Ascending aorta (tissue), 2 donors: ENCODE results near the gene IFNAR2. TPM values are rescaled to one million over a fixed set of nuclear protein-coding genes. Genes with fewer than 3 reads are reported as not detected.

ENCODE experiments used
- DNase-seq, 2 donors: peaks; one replicate each; pipeline ENCODE4 v3.0.0-alpha.2; 2019; ENCODE audit warnings: low spot score in 2 of 2
- H3K27ac ChIP-seq, 2 donors: fragments of 200-600 bp; sonication (generic); one replicate each; pipeline ENCODE4 v1.5.1; 2016 to 2017; ENCODE audit warnings: mild to moderate bottlenecking in 1 of 2
- H3K27me3 ChIP-seq: fragments of 200-600 bp; sonication (generic); one replicate; pipeline ENCODE4 v1.5.1; 2017
- H3K36me3 ChIP-seq, 2 donors: fragments of 200-600 bp; sonication (generic); one replicate each; pipeline ENCODE4 v1.5.1; 2016
- H3K4me1 ChIP-seq, 2 donors: fragments of 200-600 bp; sonication (generic); one replicate each; pipeline ENCODE4 v1.5.1; 2016 to 2017; ENCODE audit warnings: mild to moderate bottlenecking in 1 of 2
- H3K4me3 ChIP-seq, 2 donors: fragments of 200-600 bp; sonication (generic); one replicate each; pipeline ENCODE4 v1.5.1; 2016 to 2017; ENCODE audit warnings: mild to moderate bottlenecking in 1 of 2
- H3K9me3 ChIP-seq, 2 donors: fragments of 200-600 bp; sonication (generic); one replicate each; pipeline ENCODE4 v1.5.1; 2016
- intact Hi-C: fragments of 100-400 bp; cut with DNase I; formaldehyde crosslinking; loops from one replicate; pipeline ENCODE4 v1.15.1; 2023
- total RNA-seq: library from RNA; depleted of rRNA; stranded (reverse); fragments of >200 nt; gene quantifications from one replicate; pipeline ENCODE4 v1.1.0, GENCODE V29; 2016
- TF ChIP-seq, protein P1 (sequence below), 3 experiments: fragments of 200-600 bp in 2 of 3; fragments of 450-650 bp in 1 of 3; sonication (generic) in 2 of 3; IDR thresholded peaks; one replicate each; pipeline ENCODE4 v1.5.1; 2016 to 2019; ENCODE audit warnings: antibody characterized with exemption in 3 of 3, mild to moderate bottlenecking in 1 of 3, moderate library complexity in 1 of 3

The IFNAR2 gene
- total RNA-seq, 1 donor from 2014 or later = 30.3 TPM

DNA sequence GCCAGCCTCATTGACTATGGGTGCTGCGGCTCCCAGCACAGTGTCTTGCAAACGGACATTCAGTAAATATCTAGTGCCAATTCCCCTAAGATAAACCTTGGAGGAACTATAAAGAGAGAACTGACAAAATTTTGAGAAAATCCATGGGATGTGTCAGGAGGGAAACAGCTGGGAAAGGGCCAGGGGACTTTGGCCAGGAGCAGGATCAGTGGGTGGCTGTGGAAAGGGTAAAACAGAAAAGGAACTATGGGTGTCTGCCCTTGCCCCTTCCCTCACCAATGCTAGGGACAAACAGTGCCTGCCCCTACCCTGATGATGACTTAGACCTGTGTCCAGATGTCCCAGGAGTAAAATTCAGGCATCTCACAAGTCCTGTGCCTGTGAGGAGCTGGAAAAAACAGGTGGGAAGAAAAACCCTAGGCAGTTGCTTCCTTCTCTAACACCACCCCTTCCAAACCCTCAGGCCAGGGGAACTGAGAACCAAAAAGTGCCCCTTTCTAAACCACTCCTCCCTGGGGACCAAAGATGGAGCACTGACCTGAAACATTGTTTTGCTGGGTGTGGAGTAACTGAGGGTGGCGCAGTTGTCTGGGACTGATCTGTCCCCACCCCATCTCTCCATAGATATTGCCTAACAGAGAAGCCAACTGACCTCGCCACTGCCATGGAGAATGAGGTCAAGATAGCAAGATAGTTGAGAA lies 22.1 kb upstream of the IFNAR2 start:
- intact Hi-C loops = no loop called here
- no peak for DNase-seq

DNA sequence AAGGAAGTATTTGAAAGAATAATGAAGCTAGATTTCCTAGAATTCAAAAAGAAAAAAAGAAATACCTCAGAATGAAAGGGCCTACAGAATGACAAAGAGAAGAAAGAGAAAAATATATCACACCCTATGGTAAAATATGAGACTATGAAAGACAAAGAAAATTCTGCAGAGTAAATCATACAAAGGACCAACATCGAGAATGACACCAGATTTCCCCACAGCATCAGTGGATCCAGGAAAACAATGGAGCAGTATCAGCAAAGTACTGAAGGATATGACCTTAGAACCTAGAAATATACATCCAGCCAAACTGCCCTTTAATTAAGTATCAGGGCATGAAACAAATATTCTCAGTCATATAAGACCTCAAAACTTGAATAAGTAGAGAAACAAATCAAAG lies 21.2 kb upstream of the IFNAR2 start:
- Histone ChIP-seq H3K9me3 (no peaks in the 10 kb centered on the region), H3K4me3 (no peak overlapping the region), H3K4me1 (peaks cover 2 to 3% of the 10 kb centered on the region in 2 donors), H3K27me3 (no peaks in the 10 kb centered on the region), H3K27ac (no peak overlapping the region), H3K36me3 (no peaks in the 10 kb centered on the region)
- TF ChIP-seq, protein P1, sequence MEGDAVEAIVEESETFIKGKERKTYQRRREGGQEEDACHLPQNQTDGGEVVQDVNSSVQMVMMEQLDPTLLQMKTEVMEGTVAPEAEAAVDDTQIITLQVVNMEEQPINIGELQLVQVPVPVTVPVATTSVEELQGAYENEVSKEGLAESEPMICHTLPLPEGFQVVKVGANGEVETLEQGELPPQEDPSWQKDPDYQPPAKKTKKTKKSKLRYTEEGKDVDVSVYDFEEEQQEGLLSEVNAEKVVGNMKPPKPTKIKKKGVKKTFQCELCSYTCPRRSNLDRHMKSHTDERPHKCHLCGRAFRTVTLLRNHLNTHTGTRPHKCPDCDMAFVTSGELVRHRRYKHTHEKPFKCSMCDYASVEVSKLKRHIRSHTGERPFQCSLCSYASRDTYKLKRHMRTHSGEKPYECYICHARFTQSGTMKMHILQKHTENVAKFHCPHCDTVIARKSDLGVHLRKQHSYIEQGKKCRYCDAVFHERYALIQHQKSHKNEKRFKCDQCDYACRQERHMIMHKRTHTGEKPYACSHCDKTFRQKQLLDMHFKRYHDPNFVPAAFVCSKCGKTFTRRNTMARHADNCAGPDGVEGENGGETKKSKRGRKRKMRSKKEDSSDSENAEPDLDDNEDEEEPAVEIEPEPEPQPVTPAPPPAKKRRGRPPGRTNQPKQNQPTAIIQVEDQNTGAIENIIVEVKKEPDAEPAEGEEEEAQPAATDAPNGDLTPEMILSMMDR (IDR thresholded peaks at IDR 0.05) = no peak
- DNase-seq = no peak
- intact Hi-C loops = no loop called here

More for the DNA sequence above, 22.1 kb upstream of the IFNAR2 start:
- H3K27me3 ChIP-seq = no peaks in the 10 kb centered on the region
- H3K9me3 ChIP-seq = no peaks in the 10 kb centered on the region
- peaks cover 2 to 6% of the 10 kb centered on the region in 2 donors for H3K4me1 ChIP-seq
- no peaks in the 10 kb centered on the region for H3K36me3 ChIP-seq
- H3K4me3 ChIP-seq = no peak overlapping the region
- no peak overlapping the region for H3K27ac ChIP-seq
- TF ChIP-seq, protein P1 (IDR thresholded peaks at IDR 0.05) = no peak

DNA sequence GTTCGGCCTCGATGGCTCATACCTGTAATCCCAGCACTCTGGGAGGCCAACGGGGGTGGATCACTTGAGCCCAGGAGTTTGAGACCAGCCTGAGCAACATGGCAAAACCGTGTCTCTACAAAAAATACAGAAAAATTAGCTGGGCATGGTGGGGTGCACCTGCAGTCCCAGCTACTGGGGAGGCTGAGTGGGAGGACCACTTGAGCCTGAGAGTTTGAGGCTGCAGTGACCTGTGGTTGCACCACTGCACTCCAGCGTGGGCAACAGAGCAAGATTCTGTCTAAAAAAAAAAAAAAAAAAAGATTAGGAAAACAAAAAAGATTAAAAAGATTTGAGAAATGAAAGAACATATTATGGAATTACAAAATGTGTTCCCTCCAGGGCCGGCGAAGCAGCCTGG lies 18.4 kb upstream of the IFNAR2 start:
- TF ChIP-seq, protein P1 (IDR thresholded peaks at IDR 0.05) = no peak
- no peak for DNase-seq
- Histone ChIP-seq H3K4me3 (no peak overlapping the region), H3K27me3 (no peaks in the 10 kb centered on the region), H3K36me3 (no peaks in the 10 kb centered on the region), H3K4me1 (no peaks in the 10 kb centered on the region), H3K9me3 (no peaks in the 10 kb centered on the region), H3K27ac (no peak overlapping the region)
- intact Hi-C loops = no loop called here

DNA sequence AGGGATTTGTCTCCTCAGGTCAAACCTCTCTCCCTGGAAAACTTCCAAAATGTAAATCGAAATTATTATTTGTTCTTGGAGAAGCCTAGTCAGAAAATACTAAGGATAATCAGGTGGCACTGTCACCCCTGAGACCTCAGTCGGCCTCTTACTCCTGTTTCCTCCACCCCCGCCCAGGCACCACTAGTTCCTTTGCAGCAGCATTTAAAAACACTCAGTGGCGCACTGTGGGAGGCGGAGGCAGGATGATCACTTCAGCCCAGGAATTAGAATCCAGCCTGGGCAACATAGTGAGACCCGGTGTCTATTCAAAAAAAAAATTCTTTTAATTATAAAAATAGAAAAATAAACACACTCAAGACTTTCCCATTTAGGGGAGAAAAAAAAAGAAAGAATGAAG lies 18.0 kb upstream of the IFNAR2 start:
- no peak for DNase-seq
- H3K27ac ChIP-seq = no peak overlapping the region
- TF ChIP-seq, protein P1 (IDR thresholded peaks at IDR 0.05) = no peak
- H3K4me3 ChIP-seq = no peak overlapping the region
- intact Hi-C loops = no loop called here
- H3K27me3 ChIP-seq = no peaks in the 10 kb centered on the region
- no peaks in the 10 kb centered on the region for H3K36me3 ChIP-seq
- no peaks in the 10 kb centered on the region for H3K9me3 ChIP-seq
- no peaks in the 10 kb centered on the region for H3K4me1 ChIP-seq

DNA sequence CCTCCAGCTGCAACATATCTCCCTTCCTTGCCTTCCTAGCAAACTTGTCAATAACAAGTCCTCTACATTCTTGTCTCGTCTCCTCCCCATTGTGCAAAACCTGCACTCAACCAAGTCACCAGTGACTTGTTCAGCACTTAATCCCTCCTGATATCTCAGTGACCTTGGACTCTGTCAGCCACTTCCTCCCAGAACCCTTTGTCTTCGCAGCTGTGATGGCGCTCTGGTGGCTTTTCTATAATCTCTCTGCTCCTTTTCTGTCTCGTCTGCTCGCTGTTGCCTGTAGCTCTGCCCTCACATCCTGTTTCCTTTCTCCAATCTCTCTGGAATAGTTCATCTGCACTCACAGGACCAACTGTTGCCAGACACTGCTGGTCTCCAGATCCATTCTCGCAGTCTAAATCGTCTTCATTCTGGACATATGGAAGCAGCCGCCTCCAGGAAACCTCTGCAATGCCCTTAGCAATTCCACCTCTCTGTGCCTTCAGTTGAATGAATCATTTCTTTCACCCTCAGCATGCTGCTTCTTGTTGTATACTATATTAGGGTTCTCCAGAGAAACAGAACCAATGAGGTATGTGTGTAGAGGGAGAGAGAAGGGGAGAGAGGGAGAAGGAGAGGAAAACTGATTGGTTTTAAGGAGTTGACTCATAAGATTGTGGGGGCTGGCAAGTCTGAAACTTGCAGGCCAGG lies 17.4 kb upstream of the IFNAR2 start:
- no peaks in the 10 kb centered on the region for H3K4me1 ChIP-seq
- H3K9me3 ChIP-seq = no peaks in the 10 kb centered on the region
- no peak overlapping the region for H3K4me3 ChIP-seq
- intact Hi-C loops = no loop called here
- no peak for DNase-seq
- H3K36me3 ChIP-seq = no peaks in the 10 kb centered on the region
- no peak overlapping the region for H3K27ac ChIP-seq
- H3K27me3 ChIP-seq = no peaks in the 10 kb centered on the region
- TF ChIP-seq, protein P1 (IDR thresholded peaks at IDR 0.05) = no peak
